Osteocyte (in vitro differentiated cells): ENCODE data around the gene PLCD1. TPM values are rescaled to one million over a fixed set of nuclear protein-coding genes. Genes with fewer than 3 reads are reported as not detected.

Experiments used
- DNase-seq: peaks from one replicate; pipeline ENCODE4 v3.0.0; 2021; ENCODE audit warnings: mixed read lengths; ENCODE audit not compliant: unreplicated experiment; ENCODE audit errors: extremely low spot score
- H3K27ac Mint-ChIP-seq: one replicate; pipeline ENCODE4 v1.8.0; 2021; ENCODE audit warnings: mild to moderate bottlenecking, mixed read lengths; ENCODE audit not compliant: unreplicated experiment
- H3K27me3 Mint-ChIP-seq: one replicate; pipeline ENCODE4 v1.8.0; 2021; ENCODE audit warnings: mixed read lengths; ENCODE audit not compliant: unreplicated experiment
- H3K36me3 Mint-ChIP-seq: one replicate; pipeline ENCODE4 v1.8.0; 2021; ENCODE audit warnings: mixed read lengths; ENCODE audit not compliant: unreplicated experiment
- H3K4me1 Mint-ChIP-seq: one replicate; pipeline ENCODE4 v1.8.0; 2021; ENCODE audit warnings: mixed read lengths; ENCODE audit not compliant: unreplicated experiment
- H3K4me3 Mint-ChIP-seq: one replicate; pipeline ENCODE4 v1.8.0; 2021; ENCODE audit warnings: mild to moderate bottlenecking, moderate library complexity, mixed read lengths; ENCODE audit not compliant: unreplicated experiment
- H3K9me3 Mint-ChIP-seq: one replicate; pipeline ENCODE4 v1.8.0; 2021; ENCODE audit warnings: mixed read lengths; ENCODE audit not compliant: unreplicated experiment
- total RNA-seq: library from RNA; stranded (reverse); gene quantifications from 2 replicates; pipeline ENCODE4 v1.2.1, GENCODE V29; 2021
- TF ChIP-seq, protein P1 (sequence below): fragments of 200-600 bp; sonication (generic); IDR thresholded peaks from 2 replicates; pipeline ENCODE4 v1.5.0; 2021; ENCODE audit warnings: antibody characterized with exemption, mild to moderate bottlenecking, moderate library complexity

Gene PLCD1
- total RNA-seq, 1 donor from 2014 or later, result 21.8 TPM

DNA sequence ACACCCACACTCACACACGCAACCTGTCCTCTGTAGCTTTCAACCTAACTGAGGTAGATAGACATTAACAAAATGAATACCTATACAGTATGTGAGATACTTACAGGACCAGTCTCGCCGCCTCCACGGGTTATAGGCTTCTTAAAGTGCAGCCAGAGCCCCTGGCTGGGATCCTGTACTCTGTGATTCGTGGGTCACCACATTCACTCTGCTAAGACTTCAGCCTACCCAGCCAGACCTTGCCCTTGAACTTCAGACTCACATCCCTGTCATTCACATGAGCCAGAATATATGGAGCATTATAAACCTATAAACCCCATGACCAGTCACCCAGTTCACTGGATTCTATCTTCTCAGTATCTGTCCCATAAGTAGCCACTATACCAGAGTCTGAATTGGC, 11.0 kb upstream of the PLCD1 start:
- no peaks in the 10 kb centered on the region for H3K9me3 Mint-ChIP-seq
- H3K4me1 Mint-ChIP-seq, result peaks cover 15% of the 10 kb centered on the region
- no peak overlapping the region for H3K4me3 Mint-ChIP-seq
- H3K36me3 Mint-ChIP-seq, result no peaks in the 10 kb centered on the region
- H3K27ac Mint-ChIP-seq, result no peak overlapping the region
- DNase-seq, result no peak
- peaks cover 21% of the 10 kb centered on the region for H3K27me3 Mint-ChIP-seq
- TF ChIP-seq, protein P1, sequence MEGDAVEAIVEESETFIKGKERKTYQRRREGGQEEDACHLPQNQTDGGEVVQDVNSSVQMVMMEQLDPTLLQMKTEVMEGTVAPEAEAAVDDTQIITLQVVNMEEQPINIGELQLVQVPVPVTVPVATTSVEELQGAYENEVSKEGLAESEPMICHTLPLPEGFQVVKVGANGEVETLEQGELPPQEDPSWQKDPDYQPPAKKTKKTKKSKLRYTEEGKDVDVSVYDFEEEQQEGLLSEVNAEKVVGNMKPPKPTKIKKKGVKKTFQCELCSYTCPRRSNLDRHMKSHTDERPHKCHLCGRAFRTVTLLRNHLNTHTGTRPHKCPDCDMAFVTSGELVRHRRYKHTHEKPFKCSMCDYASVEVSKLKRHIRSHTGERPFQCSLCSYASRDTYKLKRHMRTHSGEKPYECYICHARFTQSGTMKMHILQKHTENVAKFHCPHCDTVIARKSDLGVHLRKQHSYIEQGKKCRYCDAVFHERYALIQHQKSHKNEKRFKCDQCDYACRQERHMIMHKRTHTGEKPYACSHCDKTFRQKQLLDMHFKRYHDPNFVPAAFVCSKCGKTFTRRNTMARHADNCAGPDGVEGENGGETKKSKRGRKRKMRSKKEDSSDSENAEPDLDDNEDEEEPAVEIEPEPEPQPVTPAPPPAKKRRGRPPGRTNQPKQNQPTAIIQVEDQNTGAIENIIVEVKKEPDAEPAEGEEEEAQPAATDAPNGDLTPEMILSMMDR, result no peak

DNA sequence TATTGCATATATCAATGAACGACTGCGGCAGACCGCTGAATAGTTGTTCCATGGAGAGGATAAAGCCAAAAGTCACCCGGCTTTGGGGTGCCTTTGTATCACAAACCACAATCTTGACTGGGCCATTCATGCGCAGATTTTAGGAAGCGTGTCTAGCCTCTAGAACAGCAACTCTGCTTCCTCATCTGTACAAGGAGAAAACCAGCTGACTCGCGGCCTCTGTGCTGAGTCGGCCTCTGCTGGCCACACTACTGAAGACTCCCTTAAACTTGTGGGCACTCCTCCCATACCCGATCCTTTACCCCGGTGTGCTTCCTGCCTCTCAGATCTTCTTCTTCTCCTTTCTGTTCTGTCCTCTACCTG, 10.4 kb upstream of the PLCD1 start:
- H3K4me1 Mint-ChIP-seq, result peaks cover 15% of the 10 kb centered on the region
- H3K27me3 Mint-ChIP-seq, result peaks cover 16% of the 10 kb centered on the region
- TF ChIP-seq, protein P1, result peak; percentile 28
- no peak overlapping the region for H3K27ac Mint-ChIP-seq
- H3K4me3 Mint-ChIP-seq, result peak overlapping the region; percentile 70
- H3K36me3 Mint-ChIP-seq, result no peaks in the 10 kb centered on the region
- no peak for DNase-seq
- H3K9me3 Mint-ChIP-seq, result no peaks in the 10 kb centered on the region

DNA sequence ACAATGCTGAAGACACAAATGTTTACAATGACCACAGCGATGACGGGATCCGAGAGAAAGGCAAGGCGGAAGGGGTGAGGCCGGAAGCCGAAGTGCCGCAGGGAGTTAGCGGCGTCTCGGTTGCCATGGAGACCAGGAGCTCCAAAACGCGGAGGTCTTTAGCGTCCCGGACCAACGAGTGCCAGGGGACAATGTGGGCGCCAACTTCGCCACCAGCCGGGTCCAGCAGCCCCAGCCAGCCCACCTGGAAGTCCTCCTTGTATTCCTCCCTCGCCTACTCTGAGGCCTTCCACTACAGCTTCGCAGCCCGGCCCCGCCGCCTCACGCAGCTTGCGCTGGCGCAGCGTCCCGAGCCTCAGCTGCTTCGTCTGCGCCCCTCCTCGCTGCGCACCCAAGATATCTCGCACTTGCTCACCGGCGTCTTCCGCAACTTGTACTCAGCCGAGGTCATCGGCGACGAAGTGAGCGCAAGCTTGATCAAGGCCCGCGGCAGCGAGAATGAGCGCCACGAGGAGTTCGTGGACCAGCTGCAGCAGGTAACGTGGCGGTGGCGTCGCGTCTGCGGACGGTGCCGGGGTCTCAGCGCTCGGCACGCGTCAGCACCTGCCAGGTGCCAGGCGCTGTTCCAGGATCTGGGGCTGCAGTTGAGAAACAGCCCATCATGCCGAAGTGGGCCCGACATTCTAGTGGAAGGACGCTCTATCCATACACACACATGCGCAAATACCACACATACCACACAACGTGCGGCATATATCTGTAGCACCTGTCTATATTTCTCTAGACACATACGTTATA, 9.9 kb upstream of the PLCD1 start, which contains the start of gene DLEC1:
DLEC1 (plus strand) TSS at position 108 of the 798 bp plus-strand sequence; CDS start at position 126, 18 bp downstream.
- DNase-seq, result no peak
- H3K27me3 Mint-ChIP-seq, result peaks cover 13% of the 10 kb centered on the region
- TF ChIP-seq, protein P1, result no peak
- H3K9me3 Mint-ChIP-seq, result no peaks in the 10 kb centered on the region
- no peak within 1 kb of the TSS for H3K27ac Mint-ChIP-seq
- no peaks in the 10 kb centered on the region for H3K36me3 Mint-ChIP-seq
- H3K4me3 Mint-ChIP-seq, result peak within 1 kb of the TSS; percentile 70
- peaks cover 15% of the 10 kb centered on the region for H3K4me1 Mint-ChIP-seq

DNA sequence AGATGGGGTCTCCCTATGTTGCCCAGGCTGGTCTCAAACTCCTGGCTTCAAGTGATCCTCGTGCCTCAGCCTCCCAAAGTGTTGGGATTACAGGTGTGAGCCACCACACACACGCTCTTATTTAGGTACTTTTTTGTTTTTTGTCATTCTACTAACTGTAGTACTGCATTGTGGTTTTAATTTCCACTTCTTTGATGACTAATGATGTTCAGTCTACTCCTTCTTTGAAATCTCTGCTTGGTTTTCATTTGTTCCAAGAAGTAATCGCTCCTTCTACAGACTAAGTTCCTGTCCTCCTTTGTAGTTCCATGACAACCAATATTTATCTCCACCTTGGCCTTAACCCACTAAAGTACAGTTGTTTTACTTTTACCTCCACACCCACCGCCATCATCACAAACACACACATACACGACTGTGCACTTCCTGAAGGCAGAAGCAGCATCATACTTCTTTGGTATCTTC, 9.0 kb upstream of the PLCD1 start:
- Mint-ChIP-seq H3K27ac (no peak overlapping the region), H3K9me3 (no peaks in the 10 kb centered on the region), H3K4me1 (peaks cover 15% of the 10 kb centered on the region), H3K36me3 (no peaks in the 10 kb centered on the region), H3K27me3 (peaks cover 13% of the 10 kb centered on the region), H3K4me3 (peak overlapping the region; percentile 70)
- DNase-seq, result no peak
- TF ChIP-seq, protein P1, result no peak

DNA sequence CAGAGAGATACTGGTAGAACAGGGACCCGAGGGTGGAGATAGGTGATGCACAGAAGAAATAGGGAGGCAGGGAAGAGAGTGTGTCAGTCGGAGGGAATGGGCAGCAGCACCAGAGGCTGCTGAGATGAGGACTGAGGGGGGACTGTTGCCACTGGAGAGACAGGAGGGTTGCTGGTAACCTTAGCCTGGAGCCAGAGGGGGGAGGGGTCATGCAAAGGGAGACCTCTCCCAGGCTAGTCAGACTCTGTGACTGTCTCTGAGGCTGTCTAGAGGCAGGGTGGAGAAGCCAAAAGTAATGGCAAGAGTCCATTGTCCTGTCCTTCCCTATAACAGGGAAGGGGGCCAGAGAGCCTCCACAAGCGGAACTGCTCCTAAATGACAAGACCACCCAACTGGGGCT, 7.5 kb upstream of the PLCD1 start:
- no peaks in the 10 kb centered on the region for H3K9me3 Mint-ChIP-seq
- H3K36me3 Mint-ChIP-seq, result no peaks in the 10 kb centered on the region
- H3K27me3 Mint-ChIP-seq, result peaks cover 5% of the 10 kb centered on the region
- no peak overlapping the region for H3K4me3 Mint-ChIP-seq
- H3K4me1 Mint-ChIP-seq, result peaks cover 15% of the 10 kb centered on the region
- H3K27ac Mint-ChIP-seq, result no peak overlapping the region
- TF ChIP-seq, protein P1, result no peak
- no peak for DNase-seq
